Activated CD4-positive, alpha-beta T cell treated with anti-CD3 and anti-CD28 coated beads for 36 hours (primary cell): Measurements from ENCODE around the gene AMBRA1. TPM values are rescaled to one million over a fixed set of nuclear protein-coding genes. Genes with fewer than 3 reads are reported as not detected.
"Not testable (repeated sequence)": the region's sequence is repeated elsewhere in the genome, so short reads cannot be mapped to it uniquely, and the experiment has no call there.

Experiments
- ATAC-seq: fragments of 200-7000 bp; cut with Tn5 transposase; one replicate; pipeline ENCODE4 v1.10.0; 2021; ENCODE audit warnings: mild to moderate bottlenecking, moderate library complexity
- CTCF ChIA-PET: fragments of 350-600 bp; sonication (Branson Sonifier 250); formaldehyde crosslinking; loops from one replicate; lab custom pipeline; 2021; ENCODE audit warnings: antibody characterized with exemption; lab: Charles Lee
- POLR2A ChIA-PET: fragments of 350-600 bp; sonication (Branson Sonifier 250); formaldehyde crosslinking; loops from one replicate; lab custom pipeline; 2021; ENCODE audit warnings: antibody characterized with exemption, inconsistent platforms; lab: Charles Lee
- DNase-seq: peaks from one replicate; pipeline ENCODE4 v3.0.0-alpha.2; 2020
- H3K27ac Mint-ChIP-seq: one replicate; pipeline ENCODE4 v1.8.0; 2021; ENCODE audit warnings: mixed read lengths
- H3K27me3 Mint-ChIP-seq: one replicate; pipeline ENCODE4 v1.8.0; 2021; ENCODE audit warnings: mixed read lengths
- H3K36me3 Mint-ChIP-seq: one replicate; pipeline ENCODE4 v1.8.0; 2021; ENCODE audit warnings: low read depth, mixed read lengths
- H3K4me1 Mint-ChIP-seq: one replicate; pipeline ENCODE4 v1.8.0; 2021; ENCODE audit warnings: mixed read lengths
- H3K4me3 Mint-ChIP-seq: one replicate; pipeline ENCODE4 v1.8.0; 2021; ENCODE audit warnings: mild to moderate bottlenecking, moderate library complexity, mixed read lengths
- H3K9me3 Mint-ChIP-seq: one replicate; pipeline ENCODE4 v1.8.0; 2021; ENCODE audit warnings: low read depth, mixed read lengths
- intact Hi-C, 2 experiments: fragments of 100-400 bp; cut with DNase I in 1 of 2; cut with micrococcal nuclease in 1 of 2; formaldehyde crosslinking; loops; one replicate each; pipeline versions ENCODE4 v1.14.2 to v1.15.1; 2022 to 2024; cut with DNase I, micrococcal nuclease
- total RNA-seq, 2 experiments: library from RNA; stranded (reverse); gene quantifications; one replicate each; pipeline ENCODE4 v1.2.3, GENCODE V29; 2021

AMBRA1 gene
- total RNA-seq, 2 experiments from 2014 or later: 24.8 to 26.4 TPM

DNA sequence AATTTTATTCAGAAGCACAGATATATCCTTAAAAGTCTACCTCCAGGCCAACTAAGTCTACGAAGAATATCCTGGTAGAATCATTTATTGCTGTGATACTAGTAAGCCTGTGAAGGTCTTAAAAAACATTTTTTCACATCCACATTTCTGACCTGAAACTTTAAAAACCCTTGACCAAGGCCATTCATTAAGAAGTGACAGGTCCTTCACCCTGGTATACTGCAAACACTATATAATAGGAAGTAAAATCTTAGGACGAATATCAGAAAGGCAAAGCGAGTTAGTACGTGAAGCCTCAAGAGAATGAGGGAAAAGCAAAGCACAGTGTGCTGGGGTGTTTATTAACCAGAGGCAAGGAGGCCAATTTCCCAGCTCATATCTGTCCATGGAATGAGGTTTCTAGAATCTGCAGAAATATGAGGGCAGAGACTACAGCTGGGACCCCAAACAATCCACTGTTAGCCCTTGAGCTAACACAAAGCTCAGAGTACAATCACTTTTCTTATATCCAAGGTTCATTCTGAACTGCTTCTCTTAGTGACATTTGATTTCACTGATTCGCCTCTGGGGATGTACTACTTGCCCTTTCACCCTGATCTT is 71.0 kb downstream of the AMBRA1 start:
- ATAC-seq (no peak), DNase-seq (no peak)
- CTCF ChIA-PET: interaction anchor here (1.1 to 1.4 kb wide), 3 partner anchors 8 to 130 kb away, joined by 3 to 5 read pairs (median 5); no protein-coding TSS in a partner anchor
- intact Hi-C loops: no loop called here
- peaks cover 19% of the 10 kb centered on the region for H3K4me1 Mint-ChIP-seq
- no peak overlapping the region for H3K27ac Mint-ChIP-seq
- no peak overlapping the region for H3K4me3 Mint-ChIP-seq
- POLR2A ChIA-PET: interaction anchor here (0.7 kb wide), 1 partner anchor 119 kb away, joined by 3 read pairs; no protein-coding TSS in a partner anchor
- no peaks in the 10 kb centered on the region for H3K27me3 Mint-ChIP-seq
- H3K36me3 Mint-ChIP-seq: peaks cover 11% of the 10 kb centered on the region
- peaks cover 7% of the 10 kb centered on the region for H3K9me3 Mint-ChIP-seq

- ChIA-PET CTCF (interaction anchor here (0.6 to 1.4 kb wide), 4 partner anchors 9 to 130 kb away, joined by 3 to 5 read pairs (median 4); no protein-coding TSS in a partner anchor), POLR2A (interaction anchor here (0.7 kb wide), 1 partner anchor 119 kb away, joined by 3 read pairs; no protein-coding TSS in a partner anchor)
- intact Hi-C loops: no loop called here
These were observed 71.7 kb downstream of the AMBRA1 start for GRCh38 chr11:46521961-46522681.

DNA sequence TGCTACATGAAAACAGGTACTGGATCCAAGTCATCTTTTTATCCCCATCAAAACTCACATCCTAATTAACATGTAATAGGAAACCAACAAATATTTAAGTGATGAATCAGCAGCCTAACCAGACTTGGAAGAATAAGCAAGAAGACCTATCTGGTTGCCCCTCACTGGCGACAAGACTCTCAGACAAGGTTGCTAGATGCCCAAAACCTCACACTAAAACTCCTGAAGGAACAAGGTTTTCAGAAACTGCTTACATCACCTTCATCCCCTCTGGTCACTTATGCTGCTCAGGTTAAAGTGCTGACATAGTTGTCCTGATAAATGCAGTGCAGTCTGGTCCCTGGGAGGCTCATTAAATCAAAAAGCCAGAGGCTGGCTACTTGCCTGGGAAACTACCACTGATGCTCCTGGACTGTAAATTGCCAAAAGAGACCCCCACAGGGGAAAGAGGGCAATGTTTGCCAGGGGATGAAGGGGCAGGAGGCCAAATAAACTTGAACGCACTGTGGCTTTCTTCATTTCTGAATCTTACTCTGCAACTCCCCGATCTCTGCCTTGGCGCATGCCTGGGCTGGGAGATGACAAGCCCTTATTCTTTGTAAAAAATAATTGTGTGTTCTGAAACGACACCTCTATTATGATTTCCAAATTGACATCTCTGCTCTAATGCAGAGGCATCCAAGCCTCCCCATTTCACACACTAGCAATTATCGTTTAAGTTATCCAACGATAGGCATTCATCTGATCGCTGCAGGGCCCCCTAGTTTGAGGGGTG is 72.7 kb downstream of the AMBRA1 start:
- Mint-ChIP-seq H3K4me1 (peaks cover 16% of the 10 kb centered on the region), H3K27me3 (no peaks in the 10 kb centered on the region), H3K9me3 (no peaks in the 10 kb centered on the region), H3K36me3 (no peaks in the 10 kb centered on the region), H3K27ac (no peak overlapping the region), H3K4me3 (no peak overlapping the region)
- ChIA-PET POLR2A (no interaction called here), CTCF (no interaction called here)
- ATAC-seq (no peak), DNase-seq (no peak)
- intact Hi-C loops: no loop called here

More at GRCh38 chr11:46521961-46522681, 71.7 kb downstream of the AMBRA1 start:
- ATAC-seq: no peak
- no peak for DNase-seq
- Mint-ChIP-seq H3K36me3 (peaks cover 7% of the 10 kb centered on the region), H3K27me3 (no peaks in the 10 kb centered on the region), H3K9me3 (peaks cover 7% of the 10 kb centered on the region), H3K4me3 (no peak overlapping the region), H3K4me1 (peaks cover 19% of the 10 kb centered on the region), H3K27ac (no peak overlapping the region)

DNA sequence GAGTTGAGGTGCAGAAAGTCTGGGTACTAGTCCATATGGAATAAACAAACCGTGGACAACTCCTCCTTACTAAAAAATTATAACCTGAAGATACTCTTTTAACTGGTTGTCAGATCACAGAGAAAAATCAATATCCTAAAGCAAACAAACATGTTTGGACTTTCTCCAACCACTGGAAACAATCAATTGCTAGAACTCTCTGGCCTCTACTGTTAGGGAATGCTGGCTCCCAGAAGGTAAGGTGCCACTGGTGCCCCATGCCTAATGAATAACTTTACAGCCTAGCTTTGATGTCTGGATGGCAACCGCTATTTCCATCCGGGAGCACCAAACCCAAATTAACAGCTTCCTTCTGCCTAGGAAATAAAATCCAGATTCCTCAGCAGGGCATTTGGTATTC is 74.5 kb downstream of the AMBRA1 start:
- intact Hi-C loops: no loop called here
- Mint-ChIP-seq H3K4me1 (peaks cover 16% of the 10 kb centered on the region), H3K36me3 (no peaks in the 10 kb centered on the region), H3K4me3 (no peak overlapping the region), H3K27ac (no peak overlapping the region), H3K27me3 (no peaks in the 10 kb centered on the region), H3K9me3 (no peaks in the 10 kb centered on the region)
- ATAC-seq (no peak), DNase-seq (no peak)
- POLR2A ChIA-PET: no interaction called here
- CTCF ChIA-PET: interaction anchor here (1.0 to 2.5 kb wide), 3 partner anchors 10 to 19 kb away, joined by 4 to 10 read pairs (median 5); no protein-coding TSS in a partner anchor

GRCh38 chr11:46518928-46519327 is 74.9 kb downstream of the AMBRA1 start:
- H3K4me1 Mint-ChIP-seq: peaks cover 18% of the 10 kb centered on the region
- H3K36me3 Mint-ChIP-seq, H3K4me3 Mint-ChIP-seq, H3K9me3 Mint-ChIP-seq, intact Hi-C loops, ATAC-seq, DNase-seq, H3K27me3 Mint-ChIP-seq, POLR2A ChIA-PET, H3K27ac Mint-ChIP-seq: not testable (repeated sequence)
- CTCF ChIA-PET: interaction anchor here (0.8 to 2.5 kb wide), 6 partner anchors 10 to 31 kb away, joined by 3 to 10 read pairs (median 4); no protein-coding TSS in a partner anchor

DNA sequence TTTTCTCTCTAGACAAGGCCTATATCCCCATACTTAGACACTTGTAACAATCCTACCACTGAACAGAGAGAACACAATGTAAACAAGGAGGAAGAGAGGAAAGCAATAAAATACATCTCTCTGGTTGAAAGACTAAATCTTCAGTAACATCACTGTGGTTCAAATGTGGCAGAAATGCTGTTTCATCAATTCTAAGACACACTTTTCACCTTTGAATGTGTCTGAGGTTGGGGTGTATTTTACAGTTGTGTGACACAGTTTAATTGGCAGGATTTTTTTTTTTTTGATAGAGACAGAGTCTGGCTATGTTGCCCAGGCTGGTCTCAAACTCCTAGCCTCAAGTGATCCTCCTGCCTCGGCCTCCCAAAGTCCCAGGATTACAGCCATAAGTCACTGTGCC is 79.5 kb downstream of the AMBRA1 start:
- Mint-ChIP-seq H3K27me3 (no peaks in the 10 kb centered on the region), H3K4me3 (no peak overlapping the region), H3K36me3 (peaks cover 5% of the 10 kb centered on the region), H3K9me3 (no peaks in the 10 kb centered on the region), H3K4me1 (peaks cover 2% of the 10 kb centered on the region), H3K27ac (peak overlapping the region; percentile 64)
- intact Hi-C loops: no loop called here
- DNase-seq (no peak), ATAC-seq (no peak)
- CTCF ChIA-PET: interaction anchor here (1.8 kb wide), 1 partner anchor 35 kb away, joined by 5 read pairs; no protein-coding TSS in a partner anchor
- POLR2A ChIA-PET: no interaction called here

DNA sequence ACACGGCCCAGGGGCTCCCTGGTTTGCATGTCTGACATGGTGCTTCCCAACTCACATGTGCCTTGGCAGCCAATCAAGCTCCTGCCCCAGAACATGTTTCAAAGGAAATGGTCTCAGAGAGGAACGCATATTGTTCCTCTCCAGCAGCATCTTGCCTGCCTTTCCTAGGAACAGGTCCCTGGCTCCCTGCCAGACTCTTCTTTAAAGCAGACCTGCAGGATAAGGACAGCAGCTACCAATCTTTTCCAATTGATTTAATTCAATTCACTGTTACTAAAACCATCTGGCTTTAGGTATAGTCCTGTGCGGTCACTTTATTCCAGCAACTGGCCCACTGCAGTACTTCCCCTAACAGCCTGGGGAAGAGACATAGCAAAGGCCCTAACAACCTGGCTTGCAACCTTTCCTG is 79.9 kb downstream of the AMBRA1 start:
- ATAC-seq (no peak), DNase-seq (no peak)
- intact Hi-C loops: no loop called here
- POLR2A ChIA-PET: no interaction called here
- no peaks in the 10 kb centered on the region for H3K27me3 Mint-ChIP-seq
- H3K27ac Mint-ChIP-seq: peak overlapping the region; percentile 64
- no peaks in the 10 kb centered on the region for H3K9me3 Mint-ChIP-seq
- CTCF ChIA-PET: interaction anchor here (0.6 to 1.8 kb wide), 3 partner anchors 22 to 93 kb away, joined by 3 to 5 read pairs (median 3); no protein-coding TSS in a partner anchor
- no peak overlapping the region for H3K4me3 Mint-ChIP-seq
- peaks cover 5% of the 10 kb centered on the region for H3K36me3 Mint-ChIP-seq
- peaks cover 2% of the 10 kb centered on the region for H3K4me1 Mint-ChIP-seq

DNA sequence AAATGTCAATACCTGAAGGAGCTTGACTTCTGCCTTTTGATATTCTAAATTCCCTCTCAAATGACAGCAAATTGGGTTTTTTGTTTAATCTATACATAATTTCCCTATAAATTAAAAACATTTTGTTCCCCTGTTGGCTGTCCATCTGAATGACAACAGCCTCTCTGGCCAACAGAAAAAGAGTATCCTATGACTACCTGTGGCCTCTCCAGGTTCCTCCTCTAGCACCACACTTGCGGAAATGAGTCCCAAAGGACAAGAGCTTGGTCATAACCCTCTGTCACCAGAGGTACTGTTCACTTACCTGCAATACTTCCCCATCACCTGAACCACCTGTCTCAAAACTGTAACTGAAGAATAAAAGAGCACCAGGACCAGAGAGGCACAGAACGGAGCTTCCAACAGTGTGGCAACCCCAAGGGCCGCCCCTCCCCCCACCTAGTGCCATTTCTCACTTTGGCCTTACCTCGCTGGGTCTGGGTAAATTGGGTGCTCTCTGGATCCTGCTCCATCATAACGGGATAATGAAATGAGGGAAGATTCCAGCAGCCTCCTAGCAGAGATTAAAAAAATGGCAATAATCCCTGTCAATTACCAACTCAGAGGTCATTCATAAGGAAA is 81.5 kb downstream of the AMBRA1 start:
- DNase-seq (no peak), ATAC-seq (no peak)
- intact Hi-C loops: no loop called here
- Mint-ChIP-seq H3K36me3 (peaks cover 8% of the 10 kb centered on the region), H3K27me3 (no peaks in the 10 kb centered on the region), H3K27ac (no peak overlapping the region), H3K4me1 (peaks cover 2% of the 10 kb centered on the region), H3K4me3 (no peak overlapping the region), H3K9me3 (no peaks in the 10 kb centered on the region)
- POLR2A ChIA-PET: no interaction called here
- CTCF ChIA-PET: interaction anchor here (1.0 kb wide), 1 partner anchor 16 kb away, joined by 3 read pairs; no protein-coding TSS in a partner anchor

- DNase-seq: no peak
- Mint-ChIP-seq H3K9me3 (no peaks in the 10 kb centered on the region), H3K4me1 (peaks cover 6% of the 10 kb centered on the region), H3K36me3 (peaks cover 8% of the 10 kb centered on the region), H3K27me3 (no peaks in the 10 kb centered on the region), H3K4me3 (no peak overlapping the region), H3K27ac (peak overlapping the region; percentile 6)
- no peak for ATAC-seq
- CTCF ChIA-PET: interaction anchor here (0.7 to 1.0 kb wide), 2 partner anchors 15 to 59 kb away, joined by 3 read pairs; no protein-coding TSS in a partner anchor
- POLR2A ChIA-PET: no interaction called here
- intact Hi-C loops: no loop called here
These were observed 82.5 kb downstream of the AMBRA1 start for GRCh38 chr11:46511342-46511741.

DNA sequence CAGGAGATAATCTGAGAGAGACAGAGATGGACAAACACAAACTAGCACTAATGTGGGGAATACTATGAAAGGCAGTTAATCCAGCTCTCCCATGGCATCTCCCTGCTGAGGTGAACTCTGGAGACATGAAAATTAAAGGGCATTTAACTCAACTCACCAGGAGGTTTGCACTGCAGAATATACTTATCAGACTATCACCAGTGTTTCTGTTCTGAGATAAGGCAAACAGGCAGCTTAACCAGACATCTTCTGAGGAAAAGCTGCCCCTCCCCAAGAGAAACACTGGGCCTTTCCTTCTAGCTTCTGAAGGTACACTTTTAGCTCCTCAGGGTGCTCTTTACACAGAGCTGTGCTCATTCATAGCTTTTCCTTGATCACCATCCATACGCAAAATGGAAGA is 85.5 kb downstream of the AMBRA1 start:
- no peak for DNase-seq
- intact Hi-C loops: no loop called here
- peaks cover 20% of the 10 kb centered on the region for H3K4me1 Mint-ChIP-seq
- ATAC-seq: no peak
- H3K27ac Mint-ChIP-seq: no peak overlapping the region
- ChIA-PET POLR2A (no interaction called here), CTCF (interaction anchor here (1.0 to 1.5 kb wide), 2 partner anchors 18 to 21 kb away, joined by 4 to 7 read pairs; no protein-coding TSS in a partner anchor)
- no peak overlapping the region for H3K4me3 Mint-ChIP-seq
- no peaks in the 10 kb centered on the region for H3K27me3 Mint-ChIP-seq
- no peaks in the 10 kb centered on the region for H3K9me3 Mint-ChIP-seq
- peaks cover 10% of the 10 kb centered on the region for H3K36me3 Mint-ChIP-seq

- H3K27ac Mint-ChIP-seq: peak overlapping the region; percentile 66
- no peak overlapping the region for H3K4me3 Mint-ChIP-seq
- CTCF ChIA-PET: interaction anchor here (2.1 kb wide), 1 partner anchor 22 kb away, joined by 10 read pairs; no protein-coding TSS in a partner anchor
- no peaks in the 10 kb centered on the region for H3K27me3 Mint-ChIP-seq
- DNase-seq (no peak), ATAC-seq (no peak)
- intact Hi-C loops: no loop called here
- H3K9me3 Mint-ChIP-seq: no peaks in the 10 kb centered on the region
- H3K36me3 Mint-ChIP-seq: peaks cover 7% of the 10 kb centered on the region
- POLR2A ChIA-PET: no interaction called here
- H3K4me1 Mint-ChIP-seq: peaks cover 23% of the 10 kb centered on the region
These were observed 87.4 kb downstream of the AMBRA1 start for GRCh38 chr11:46506483-46506791.
